NK-92 (cell line): ENCODE data around the gene SLC16A5.
A peak's percentile ranks its signal among the peaks of the same experiment; 100 is the strongest.
"Not testable (repeated sequence)": the region's sequence is repeated elsewhere in the genome, so short reads cannot be mapped to it uniquely, and the experiment has no call there.

Experiments
- DNase-seq: peaks from one replicate; lab custom pipeline; 2025; ENCODE audit not compliant: unreplicated experiment; lab: John Stamatoyannopoulos, UW

SLC16A5 gene

DNA sequence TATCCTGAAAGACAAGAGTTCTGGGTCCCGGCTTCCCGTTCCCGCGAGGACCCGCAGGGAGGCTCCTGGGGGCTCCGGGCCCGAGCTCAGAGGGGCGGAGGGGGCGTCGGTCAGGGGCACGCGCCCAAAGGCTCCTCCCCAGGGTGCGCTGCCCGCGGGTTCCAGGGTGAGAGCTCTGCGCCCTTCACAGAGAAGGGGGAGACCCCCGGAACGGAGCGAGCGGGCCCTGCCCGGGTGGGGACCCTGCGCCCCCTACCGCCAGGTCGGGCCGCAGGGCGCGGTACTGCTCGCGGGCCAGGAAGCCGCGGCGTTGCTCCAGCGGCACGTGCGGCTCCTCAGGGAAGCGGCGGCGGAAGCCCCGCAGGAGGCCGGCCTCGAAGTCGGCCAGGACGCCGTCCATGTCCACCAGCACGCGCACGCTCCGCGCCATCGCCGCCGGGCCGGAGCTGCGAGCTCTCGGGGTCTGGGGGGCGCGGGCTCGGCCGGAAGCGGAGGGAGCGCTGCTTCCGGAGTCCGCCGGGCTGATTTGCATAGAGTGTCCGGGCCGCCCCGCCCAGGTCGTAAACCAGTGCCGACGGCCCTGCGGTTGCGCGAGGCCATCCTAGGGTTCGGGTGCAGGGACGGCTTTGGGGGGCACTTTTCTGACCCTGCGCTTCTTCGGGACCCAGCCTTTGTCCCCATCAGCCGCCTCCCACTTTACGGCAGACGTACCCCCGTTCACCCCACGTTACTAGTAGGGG lies 43.7 kb downstream of the SLC16A5 start, which contains the start of gene NT5C:
Gene NT5C (minus strand): TSS at position 465 of the 740 bp plus-strand sequence. CDS start 35 bp downstream, at position 430.
- DNase-seq: no peak

DNA sequence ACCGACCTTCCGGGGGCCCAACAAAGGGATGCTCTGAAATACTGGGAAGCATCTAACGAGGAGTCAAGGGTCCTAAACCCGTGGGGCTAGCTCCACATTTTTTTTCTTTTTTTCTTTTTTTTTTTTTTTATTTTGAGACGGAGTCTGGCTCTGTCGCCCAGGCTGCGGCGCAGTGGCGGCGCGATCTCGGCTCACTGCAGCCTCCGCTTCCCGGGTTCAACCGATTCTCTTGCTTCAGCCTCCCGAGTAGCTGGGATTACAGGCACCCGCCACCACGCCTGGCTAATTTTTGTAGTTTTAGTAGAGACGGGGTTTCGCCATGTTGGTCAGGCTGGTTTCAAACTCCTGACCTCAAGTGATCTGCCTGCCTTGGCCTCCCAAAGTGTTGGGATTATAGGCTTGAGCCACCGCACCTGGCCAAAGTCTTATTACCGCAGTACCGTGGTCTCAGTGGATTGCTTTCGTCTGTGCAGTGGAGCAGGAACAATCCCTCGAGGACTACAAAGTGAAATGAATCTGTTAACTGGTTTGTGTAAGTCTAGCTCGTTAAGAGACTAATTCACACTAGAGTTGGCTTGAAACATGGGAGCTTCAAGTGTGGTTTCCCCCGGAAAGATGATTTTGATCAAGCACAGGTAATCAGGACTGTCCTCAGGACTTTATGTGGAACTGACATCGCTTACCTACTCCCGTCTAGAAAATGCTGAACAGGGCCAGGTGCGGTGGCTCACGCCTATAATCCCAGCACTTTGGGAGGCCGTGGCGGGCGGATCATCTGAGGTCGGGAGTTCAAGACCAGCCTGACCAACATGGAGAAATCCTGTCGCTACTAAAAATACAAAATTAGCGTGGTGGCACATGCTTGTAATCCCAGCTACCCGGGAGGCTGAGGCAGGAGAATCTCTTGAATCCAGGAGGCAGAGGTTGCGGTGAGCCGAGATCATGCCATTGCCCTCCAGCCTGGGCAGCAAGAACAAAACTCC lies 44.6 kb downstream of the SLC16A5 start:
- not testable (repeated sequence) for DNase-seq

DNA sequence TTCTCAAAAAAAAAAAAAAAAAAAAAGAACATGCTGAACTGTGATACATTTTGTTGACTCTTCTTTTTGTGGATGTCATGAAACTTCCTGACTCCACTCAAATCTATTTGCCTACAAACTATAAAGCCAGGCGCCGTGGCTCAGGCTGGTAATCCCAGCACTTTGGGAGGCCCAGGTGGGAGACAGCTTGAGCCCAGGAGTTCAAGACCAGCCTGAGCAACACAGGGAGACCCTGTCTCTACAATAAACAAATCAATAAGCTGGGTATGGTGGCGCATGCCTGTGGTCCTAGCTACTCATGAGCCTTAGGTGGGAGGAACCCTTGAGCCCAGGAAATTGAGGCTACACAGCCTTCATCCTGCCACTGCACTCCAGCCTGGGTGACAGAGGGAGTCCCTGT lies 45.2 kb downstream of the SLC16A5 start:
- no peak for DNase-seq

DNA sequence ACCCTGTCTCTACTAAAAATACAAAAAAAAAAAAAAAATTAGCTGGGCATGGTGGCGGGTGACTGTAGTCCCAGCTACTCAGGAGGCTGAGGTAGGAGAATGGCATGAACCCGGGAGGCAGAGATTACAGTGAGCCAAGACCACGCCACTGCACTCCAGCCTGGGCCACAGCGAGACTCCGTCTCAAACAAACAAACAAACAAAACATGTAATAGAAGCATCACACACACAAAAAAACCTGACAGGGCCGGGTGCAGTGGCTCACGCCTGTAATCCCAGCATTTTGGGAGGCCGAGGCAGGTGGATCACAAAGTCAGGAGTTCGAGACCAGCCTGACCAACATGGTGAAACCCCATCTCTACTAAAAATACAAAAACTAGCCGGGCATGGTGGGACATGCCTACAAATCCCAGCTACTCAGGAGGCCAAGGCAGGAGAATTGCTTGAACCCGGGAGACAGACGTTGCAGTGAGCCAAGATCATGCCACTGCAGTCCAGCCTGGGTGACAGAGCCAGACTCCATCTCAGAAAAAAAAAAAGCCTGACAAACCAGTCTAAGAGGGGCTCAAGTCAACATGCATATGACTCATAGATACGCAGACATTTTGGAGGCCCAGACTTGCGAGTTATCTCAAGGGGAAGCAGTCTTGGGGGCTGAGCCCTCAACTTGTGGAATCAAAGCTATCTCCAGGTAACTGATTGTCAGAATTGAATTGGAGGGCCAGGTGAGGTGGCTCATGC lies 46.0 kb downstream of the SLC16A5 start:
- DNase-seq: not testable (repeated sequence)

DNA sequence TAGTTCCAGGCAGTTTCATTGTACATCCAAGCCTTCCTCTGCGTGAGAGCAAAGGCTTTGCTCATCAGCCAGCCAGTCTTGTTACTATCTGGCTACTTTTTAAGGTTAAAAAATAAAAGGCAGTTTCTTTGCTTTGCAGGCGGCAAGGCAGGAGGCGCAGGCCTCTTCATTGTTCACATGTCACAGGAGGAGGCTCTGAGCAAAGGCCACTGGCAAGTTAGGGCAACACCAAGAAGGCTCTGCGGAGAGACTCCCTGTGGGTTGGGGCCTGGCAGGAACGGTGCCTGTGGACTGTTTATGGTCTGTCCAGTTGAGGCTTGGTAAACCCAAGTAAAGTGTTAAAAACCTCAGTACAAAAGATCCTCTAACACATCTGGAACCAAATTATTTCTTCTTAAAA lies 47.7 kb downstream of the SLC16A5 start:
- DNase-seq: no peak

DNA sequence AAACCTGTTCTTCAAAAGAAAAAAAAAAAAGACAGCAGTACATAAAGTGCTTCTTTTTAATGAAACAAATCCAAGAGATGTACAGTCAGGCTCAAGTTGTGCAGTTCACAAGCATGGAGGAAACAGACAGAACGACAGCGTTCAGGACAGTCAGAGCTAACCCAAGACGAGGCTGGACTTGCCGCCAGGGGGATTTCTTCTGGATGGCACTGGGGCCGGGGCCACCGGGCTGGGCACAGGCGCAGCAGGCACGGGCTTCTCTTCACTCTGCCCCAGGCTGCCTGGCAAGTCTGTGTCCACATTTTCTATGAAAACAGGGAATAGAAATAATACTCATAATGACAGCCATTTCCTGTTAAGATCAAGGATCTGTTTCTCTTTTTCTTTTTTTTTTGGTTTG lies 48.2 kb downstream of the SLC16A5 start:
- no peak for DNase-seq

DNA sequence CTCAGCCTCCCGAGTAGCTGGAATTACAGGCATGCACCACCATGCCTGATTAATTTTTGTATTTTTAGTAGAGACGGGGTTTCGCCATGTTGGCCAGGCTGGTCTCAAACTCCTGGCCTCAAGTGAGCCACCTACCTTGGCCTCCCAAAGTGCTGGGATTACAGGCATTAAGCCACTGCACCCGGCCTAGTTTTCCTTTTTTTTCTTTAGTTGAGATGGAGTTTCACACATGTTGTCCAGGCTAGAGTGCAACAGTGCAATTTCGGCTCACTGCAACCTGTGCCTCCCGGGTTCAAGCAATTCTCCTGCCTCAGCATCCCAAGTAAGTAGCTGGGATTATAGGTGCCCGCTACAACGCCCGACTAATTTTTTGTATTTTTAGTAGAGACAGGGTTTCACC lies 50.0 kb downstream of the SLC16A5 start:
- not testable (repeated sequence) for DNase-seq

DNA sequence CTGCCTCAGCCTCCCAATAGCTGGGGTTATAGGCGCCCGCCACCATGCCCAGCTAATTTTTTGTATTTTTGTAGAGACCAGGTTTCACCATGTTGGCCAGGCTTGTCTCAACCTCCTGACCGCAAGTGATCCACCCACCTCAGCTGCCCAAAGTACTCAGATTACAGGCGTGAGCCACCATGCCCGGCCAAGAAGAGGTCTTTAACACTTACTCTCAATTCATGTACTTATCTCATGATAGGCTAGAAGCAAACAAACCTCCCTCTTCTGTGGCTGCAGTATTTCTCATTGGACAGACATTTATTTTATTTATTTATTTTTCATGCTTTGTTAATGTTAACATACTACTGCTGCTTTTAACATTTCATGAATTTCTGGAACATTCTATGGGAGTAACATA lies 50.8 kb downstream of the SLC16A5 start:
- DNase-seq: no peak

DNA sequence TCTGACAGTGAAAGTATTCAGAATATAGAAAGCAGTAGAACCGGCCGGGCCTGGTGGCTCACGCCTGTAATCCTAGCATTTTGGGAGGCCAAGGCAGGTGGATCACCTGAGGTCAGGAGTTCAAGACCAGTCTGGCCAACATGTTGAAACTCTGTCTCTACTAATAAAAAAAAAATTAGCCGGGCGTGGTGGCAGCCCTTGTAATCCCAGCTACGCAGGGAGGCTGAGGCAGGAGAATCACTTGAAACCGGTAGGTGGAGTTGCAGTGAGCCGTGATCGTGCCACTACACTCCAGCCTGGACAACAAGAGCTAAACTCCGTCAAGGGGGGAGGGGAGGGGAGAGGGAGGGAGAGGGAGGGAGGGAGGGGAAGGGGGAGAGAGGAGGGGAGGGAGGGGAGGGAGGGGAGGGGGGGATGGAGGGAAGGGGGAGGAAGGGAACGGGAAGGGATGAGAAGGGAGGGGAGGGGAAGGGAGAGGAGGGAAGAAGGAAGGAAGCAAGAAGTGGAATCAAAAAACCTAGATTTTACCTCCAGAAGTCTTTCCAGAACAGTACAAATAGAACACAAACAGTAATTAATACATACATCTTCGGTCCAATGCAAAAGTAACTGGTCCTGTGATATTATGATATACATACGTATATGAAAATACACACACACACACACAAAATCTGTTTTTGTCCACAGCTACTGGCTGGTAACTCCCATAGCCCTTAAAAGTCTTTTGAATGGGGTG lies 54.6 kb downstream of the SLC16A5 start:
- DNase-seq: no peak

DNA sequence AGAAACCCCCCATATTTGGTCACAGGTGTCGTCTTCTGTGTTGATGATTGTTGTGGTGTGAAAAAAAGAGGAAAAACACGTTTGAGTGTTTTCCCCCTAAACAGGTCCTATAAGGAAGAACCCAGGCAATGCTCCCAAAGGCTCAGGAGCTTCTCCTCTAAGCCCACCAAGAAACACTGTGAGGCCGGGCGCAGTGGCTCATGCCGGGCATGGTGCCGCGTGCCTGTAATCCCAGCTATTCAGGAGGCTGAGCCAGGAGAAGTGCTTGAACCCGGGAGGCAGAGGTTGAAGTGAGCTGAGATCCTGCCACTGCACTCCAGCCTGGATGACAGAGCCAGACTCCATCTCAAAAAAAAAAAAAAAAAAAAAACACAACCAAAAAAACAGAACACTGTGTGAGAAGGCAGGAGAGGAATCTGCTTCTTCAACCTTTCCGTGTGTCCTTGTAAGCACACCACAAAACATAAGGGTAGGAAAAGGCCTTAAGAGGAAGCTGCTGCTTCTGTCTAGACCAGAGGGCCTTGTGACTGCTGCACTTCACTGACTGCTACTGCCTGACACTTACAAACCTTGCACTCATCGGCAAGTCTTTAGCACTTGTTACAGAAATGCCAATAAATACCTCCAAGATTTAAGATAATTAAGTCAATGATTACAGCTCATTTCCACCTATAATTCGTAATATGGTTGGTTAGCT lies 57.2 kb downstream of the SLC16A5 start:
- DNase-seq: no peak

DNA sequence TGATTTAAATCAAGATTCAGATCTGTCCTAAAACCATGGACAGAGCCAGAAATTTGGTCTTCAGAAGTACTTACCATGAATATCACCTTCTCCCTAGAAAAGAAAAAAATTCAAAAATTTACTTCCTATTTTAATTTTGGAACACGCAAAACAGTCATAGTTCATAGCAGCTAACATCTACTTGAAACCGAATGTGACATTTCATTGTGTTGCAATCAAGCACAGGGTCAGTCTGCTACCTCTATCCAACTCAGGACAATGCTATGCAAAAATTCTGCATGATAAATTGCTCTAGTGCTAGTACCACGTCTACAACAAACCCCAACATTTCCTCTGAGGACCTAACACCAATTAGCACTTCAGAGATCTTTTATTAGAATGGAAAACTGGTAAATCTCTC lies 58.8 kb downstream of the SLC16A5 start:
- DNase-seq: no peak

DNA sequence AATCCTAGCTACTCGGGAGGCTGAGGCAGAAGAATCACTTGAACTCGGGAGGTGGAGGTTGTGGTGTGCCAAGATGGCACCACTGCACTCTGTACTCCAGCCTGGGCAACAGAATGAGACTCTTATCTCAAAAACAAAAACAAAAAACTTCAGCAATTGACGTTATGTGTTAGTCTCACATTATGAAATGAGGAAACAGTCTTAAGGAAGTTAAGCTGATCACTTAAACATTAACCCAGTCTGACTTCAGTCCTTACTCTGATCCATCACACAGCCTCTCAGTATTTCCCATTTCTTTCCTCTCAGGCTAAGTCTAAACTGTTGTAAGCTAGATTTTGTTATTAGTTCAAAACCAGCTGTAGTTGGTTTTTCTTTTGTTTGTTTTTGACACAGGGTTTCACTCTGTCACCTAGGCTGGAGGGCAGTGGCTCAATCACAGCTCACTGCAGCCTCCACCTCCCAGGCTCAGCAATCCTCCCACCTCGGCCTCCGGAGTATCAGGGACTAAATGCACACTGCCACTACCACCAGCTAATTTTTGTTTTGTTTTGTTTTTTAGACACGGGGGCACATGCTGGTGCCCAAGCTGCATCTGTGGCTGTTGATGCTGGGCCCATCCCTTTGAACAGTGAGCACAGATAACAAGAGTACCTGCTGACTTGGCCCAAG lies 60.3 kb downstream of the SLC16A5 start:
- no peak for DNase-seq

DNA sequence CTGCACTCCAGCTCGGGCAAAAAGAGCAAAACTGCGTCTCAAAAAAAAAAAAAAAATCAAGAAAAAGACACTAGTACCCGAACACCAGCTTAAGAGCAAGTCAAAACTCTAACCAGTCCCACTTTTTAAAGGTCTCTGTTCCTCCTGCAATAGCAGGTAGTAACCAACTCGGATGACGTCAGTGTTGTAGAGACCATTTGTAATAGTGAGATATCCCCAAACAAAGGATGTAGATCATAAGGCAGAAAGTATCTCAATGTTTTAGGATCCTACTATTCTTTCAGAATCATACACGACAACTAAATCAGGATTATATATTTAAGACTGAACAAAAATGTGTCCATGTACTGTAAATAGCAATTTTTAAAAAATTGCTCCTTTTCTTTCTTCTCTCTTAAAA lies 64.2 kb downstream of the SLC16A5 start:
- no peak for DNase-seq

DNA sequence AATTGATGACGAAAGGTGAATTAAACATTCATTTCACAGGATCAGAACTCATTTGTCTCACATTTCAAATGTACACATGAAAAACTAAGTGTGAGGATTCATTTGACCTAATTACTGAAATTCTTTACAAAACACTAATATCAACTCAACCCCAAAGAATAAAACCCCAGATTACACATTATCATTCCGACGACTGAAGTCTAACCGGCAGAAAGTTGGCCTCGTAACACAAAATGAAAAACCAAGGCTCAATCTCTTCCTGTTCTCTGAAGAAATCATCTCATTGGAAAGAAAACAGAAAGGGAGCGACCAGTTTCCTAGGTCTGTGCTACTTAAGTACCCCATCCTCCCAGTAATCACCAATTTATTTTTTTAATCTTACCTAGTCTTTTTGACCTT lies 64.8 kb downstream of the SLC16A5 start:
- DNase-seq: no peak

DNA sequence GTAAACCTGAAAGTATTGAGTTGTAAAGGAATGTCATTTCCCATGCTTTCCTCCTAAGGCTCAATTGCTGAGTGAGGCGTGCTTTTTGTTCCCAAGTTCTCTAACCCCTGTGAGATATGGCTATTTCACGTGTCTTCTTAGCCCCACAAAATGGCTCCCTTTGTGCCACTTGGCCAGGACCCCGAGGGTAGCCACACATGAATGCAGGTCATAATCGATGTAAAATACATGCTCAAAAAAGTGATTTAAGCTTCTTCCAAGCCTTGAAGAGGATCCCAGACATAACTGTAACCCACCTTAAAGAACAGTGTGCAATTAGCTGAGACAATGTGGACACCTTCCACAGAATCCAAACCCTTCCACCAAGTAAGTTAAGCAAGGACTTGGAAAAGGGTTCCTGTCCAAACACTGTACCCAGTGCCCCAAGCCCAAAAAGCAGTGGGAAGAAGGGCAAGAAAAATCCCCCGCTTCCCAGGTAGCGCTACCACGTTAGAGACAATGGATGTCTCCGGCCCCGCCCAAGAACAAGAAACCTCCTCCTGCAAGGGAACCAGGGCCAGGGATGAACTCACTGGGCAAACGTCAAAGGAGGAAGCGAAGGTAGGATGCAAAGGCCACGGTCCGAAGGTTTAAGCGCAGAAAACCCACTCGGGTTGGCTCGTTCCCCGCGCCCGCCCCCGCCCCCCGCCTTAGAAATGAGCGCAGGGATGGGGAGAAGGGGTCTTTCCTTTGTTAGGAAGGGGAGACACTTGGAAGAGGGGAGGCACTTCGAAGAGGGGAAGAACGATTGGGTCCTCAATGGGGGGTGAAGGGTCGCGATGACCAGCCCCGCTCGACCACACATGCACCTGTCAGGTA lies 65.4 kb downstream of the SLC16A5 start:
- no peak for DNase-seq

DNA sequence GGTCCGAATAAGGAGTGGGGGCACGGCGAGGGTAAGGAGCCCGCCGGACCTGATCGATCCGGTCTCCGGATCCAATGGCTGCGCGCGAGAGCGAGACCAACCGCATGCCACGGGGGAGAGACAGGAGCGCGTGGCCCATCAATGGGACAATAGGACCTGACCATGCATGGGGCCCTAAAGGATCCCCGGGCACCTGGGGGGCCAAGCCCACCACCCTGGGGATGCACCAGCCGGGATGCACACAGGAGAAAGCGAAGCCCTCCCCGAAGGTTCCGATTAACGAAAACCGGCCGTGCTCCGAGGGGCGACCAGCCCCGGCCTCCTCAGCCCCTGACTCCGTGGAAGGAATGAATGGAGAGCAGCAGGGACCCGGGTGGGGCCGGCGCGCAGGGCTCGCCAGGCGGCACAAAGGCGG lies 66.0 kb downstream of the SLC16A5 start:
- no peak for DNase-seq

DNA sequence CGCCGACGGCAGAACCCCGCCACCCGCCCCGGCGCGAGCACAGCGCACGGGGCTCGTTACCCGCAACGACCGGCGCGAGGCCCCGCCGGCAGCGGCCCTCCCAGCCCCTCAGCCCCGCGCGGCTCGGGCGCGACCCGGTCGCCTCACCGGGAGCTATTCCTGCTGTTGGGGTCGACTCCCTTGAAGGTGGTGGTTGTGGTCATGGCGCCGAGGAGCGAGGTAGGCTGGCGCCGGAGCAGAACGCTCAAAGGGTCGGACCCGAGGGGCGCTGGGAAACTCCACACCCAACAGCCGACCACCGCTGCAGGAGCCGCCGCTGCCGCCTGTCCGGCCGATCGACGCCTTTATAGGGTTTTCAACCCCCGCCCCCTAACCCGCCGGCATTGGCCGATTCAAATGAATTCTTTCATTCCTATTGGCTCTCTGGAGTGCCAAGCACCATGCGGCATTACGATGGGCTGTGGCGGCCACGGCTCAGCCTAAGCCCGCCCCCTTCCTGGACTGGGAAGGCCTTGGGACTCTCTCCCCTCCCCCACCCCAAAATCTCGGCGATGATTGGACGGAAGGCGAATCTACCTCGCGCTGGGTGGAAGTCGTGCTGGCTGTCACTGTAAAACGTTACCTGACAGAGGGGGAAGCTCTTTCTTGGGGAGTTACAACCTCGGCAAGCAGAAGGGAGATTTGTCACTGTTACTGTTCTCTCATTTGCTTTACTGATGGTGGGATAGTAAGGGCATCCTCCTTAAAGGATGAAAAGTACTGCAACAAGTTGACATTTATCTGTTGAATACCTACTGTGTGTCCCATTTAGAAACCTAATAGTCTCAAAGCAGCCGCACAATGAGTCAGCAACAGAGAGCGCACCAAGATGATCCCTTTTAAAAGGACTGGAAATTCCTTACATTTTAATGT lies 66.7 kb downstream of the SLC16A5 start, which contains the start of gene JPT1:
Gene JPT1 (minus strand): TSS at position 318 of the 912 bp plus-strand sequence. CDS start 115 bp downstream, at position 203.
- DNase-seq: peak; percentile 87
